NOMO-1 (cell line): ENCODE results near the gene IL15RA.
A peak's percentile ranks its signal among the peaks of the same experiment; 100 is the strongest.
"Not testable (repeated sequence)": the region's sequence is repeated elsewhere in the genome, so short reads cannot be mapped to it uniquely, and the experiment has no call there.

Source experiments
- DNase-seq, 2 experiments: peaks; one replicate each; lab custom pipeline; 2025; ENCODE audit not compliant: unreplicated experiment in 2 of 2; lab: John Stamatoyannopoulos, UW

IL15RA gene

GRCh38 chr10:6006546-6006945 is 29.2 kb upstream of the IL15RA start:
- no peak for DNase-seq

GRCh38 chr10:6005856-6006395 is 28.6 kb upstream of the IL15RA start:
- DNase-seq = no peak

- not testable (repeated sequence) for DNase-seq
Measured at GRCh38 chr10:6005161-6005804, 27.9 kb upstream of the IL15RA start.

GRCh38 chr10:6002809-6003510 is 25.6 kb upstream of the IL15RA start:
- no peak for DNase-seq

GRCh38 chr10:5999440-6000165 is 22.3 kb upstream of the IL15RA start:
- no peak for DNase-seq

- DNase-seq = no peak
Measured at GRCh38 chr10:5996696-5997095, 19.4 kb upstream of the IL15RA start.

GRCh38 chr10:5992398-5992797 is 15.1 kb upstream of the IL15RA start:
- DNase-seq = no peak

- no peak for DNase-seq
Measured at GRCh38 chr10:5991708-5992107, 14.4 kb upstream of the IL15RA start.

- no peak for DNase-seq
Measured at GRCh38 chr10:5989756-5990155, 12.4 kb upstream of the IL15RA start.

- no peak for DNase-seq
Measured at GRCh38 chr10:5988336-5988920, 11.1 kb upstream of the IL15RA start.

GRCh38 chr10:5987747-5988146 is 10.4 kb upstream of the IL15RA start:
- DNase-seq = no peak

GRCh38 chr10:5985029-5985428 is 7.7 kb upstream of the IL15RA start:
- DNase-seq = no peak

GRCh38 chr10:5983774-5984173 is 6.4 kb upstream of the IL15RA start:
- no peak for DNase-seq

- DNase-seq = no peak
Measured at GRCh38 chr10:5981529-5981928, 4.2 kb upstream of the IL15RA start.

- DNase-seq = no peak
Measured at GRCh38 chr10:5978230-5978489, 817 bp upstream of the IL15RA start.

- peak; percentile 7 to 22 for DNase-seq
Measured at GRCh38 chr10:5976512-5977470, 552 bp downstream of the IL15RA start.

- DNase-seq = peak; percentile 26 to 40
Measured at GRCh38 chr10:5975641-5976473, 1.5 kb downstream of the IL15RA start.

GRCh38 chr10:5973069-5973468 is 4.3 kb downstream of the IL15RA start:
- no peak for DNase-seq

- no peak for DNase-seq
Measured at GRCh38 chr10:5971886-5972285, 5.5 kb downstream of the IL15RA start.
